Suprapubic skin (tissue), 4 donors: ENCODE data around the gene CERS2.

ENCODE experiments used
- POLR2A ChIP-seq, 2 donors: fragments of 450-650 bp; IDR thresholded peaks; one replicate each; pipeline ENCODE4 v1.6.1; 2017; ENCODE audit warnings: antibody characterized with exemption in 2 of 2, mild to moderate bottlenecking in 2 of 2, moderate library complexity in 2 of 2
- POLR2AphosphoS5 ChIP-seq, 3 donors: sonication (generic); formaldehyde crosslinking; IDR thresholded peaks; one replicate each; pipeline ENCODE4 v1.6.1; 2017; ENCODE audit warnings: antibody characterized with exemption in 3 of 3
- TF ChIP-seq, protein P1 (sequence below), 2 donors: fragments of 200-600 bp in 1 of 2; fragments of 450-650 bp in 1 of 2; sonication (generic) in 1 of 2; IDR thresholded peaks; one replicate each; pipeline ENCODE4 v1.5.1; 2016 to 2019; ENCODE audit warnings: antibody characterized with exemption in 2 of 2, mild to moderate bottlenecking in 1 of 2, moderate library complexity in 1 of 2

DNA sequence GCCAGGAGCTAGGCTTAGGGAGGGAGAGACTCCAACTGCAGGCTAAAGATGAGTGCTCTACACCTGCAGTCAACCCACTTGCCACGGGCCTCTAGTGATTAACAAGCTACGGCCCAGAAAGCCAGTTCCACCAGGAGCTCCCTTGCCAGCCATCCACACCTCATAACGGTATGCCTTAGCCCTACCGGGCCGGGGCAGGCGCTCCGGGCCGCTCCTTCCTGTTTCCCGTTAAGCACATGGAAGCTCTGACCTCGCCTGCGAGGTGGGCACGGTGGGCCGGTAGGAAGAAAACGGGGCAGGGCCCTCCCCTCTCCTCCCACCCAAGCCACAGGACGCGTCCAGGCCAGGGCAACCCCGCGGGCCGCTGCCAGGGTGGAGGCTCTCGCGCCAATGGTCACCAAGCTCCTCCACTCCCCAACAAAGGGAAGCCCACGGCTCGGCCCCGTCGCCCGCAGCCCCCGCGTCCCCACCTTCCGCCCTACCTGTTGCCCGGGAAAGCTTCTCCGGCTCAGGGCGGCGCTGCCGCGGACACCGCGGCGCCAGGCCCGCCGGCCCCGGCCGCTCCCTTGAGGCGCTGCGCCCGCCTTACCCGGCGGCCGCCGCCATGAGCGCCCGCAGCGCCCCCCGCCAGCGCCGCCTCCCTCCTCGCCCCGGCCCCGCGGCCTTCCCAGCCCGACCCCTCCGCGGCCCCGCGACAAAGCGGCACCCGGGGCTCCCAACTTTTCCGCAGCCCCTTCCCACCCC is 627 bp downstream of the CERS2 start:
- TF ChIP-seq POLR2AphosphoS5 (IDR thresholded peaks at IDR 0.05) (no peak), POLR2A (IDR thresholded peaks at IDR 0.05) (no peak)
- TF ChIP-seq, protein P1, sequence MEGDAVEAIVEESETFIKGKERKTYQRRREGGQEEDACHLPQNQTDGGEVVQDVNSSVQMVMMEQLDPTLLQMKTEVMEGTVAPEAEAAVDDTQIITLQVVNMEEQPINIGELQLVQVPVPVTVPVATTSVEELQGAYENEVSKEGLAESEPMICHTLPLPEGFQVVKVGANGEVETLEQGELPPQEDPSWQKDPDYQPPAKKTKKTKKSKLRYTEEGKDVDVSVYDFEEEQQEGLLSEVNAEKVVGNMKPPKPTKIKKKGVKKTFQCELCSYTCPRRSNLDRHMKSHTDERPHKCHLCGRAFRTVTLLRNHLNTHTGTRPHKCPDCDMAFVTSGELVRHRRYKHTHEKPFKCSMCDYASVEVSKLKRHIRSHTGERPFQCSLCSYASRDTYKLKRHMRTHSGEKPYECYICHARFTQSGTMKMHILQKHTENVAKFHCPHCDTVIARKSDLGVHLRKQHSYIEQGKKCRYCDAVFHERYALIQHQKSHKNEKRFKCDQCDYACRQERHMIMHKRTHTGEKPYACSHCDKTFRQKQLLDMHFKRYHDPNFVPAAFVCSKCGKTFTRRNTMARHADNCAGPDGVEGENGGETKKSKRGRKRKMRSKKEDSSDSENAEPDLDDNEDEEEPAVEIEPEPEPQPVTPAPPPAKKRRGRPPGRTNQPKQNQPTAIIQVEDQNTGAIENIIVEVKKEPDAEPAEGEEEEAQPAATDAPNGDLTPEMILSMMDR (IDR thresholded peaks at IDR 0.05) = no peak
